Stimulated activated CD8-positive, alpha-beta memory T cell treated with anti-CD3 and anti-CD28 coated beads, Interleukin-15, amount 100 ng/mL, for 48 hours (primary cell): ENCODE measurements around the gene TUBB4A.
A peak's percentile ranks its signal among the peaks of the same experiment; 100 is the strongest.
"Not testable (repeated sequence)": the region's sequence is repeated elsewhere in the genome, so short reads cannot be mapped to it uniquely, and the experiment has no call there.

Source experiments
- DNase-seq, 2 donors: peaks; one replicate each; pipeline ENCODE4 v3.0.0-alpha.2; 2020; ENCODE audit warnings: low read depth in 2 of 2

The TUBB4A gene

GRCh38 chr19:6524311-6524710, 22.2 kb upstream of the TUBB4A start:
- DNase-seq = no peak

GRCh38 chr19:6522712-6523111, 20.6 kb upstream of the TUBB4A start:
- DNase-seq = no peak

DNA sequence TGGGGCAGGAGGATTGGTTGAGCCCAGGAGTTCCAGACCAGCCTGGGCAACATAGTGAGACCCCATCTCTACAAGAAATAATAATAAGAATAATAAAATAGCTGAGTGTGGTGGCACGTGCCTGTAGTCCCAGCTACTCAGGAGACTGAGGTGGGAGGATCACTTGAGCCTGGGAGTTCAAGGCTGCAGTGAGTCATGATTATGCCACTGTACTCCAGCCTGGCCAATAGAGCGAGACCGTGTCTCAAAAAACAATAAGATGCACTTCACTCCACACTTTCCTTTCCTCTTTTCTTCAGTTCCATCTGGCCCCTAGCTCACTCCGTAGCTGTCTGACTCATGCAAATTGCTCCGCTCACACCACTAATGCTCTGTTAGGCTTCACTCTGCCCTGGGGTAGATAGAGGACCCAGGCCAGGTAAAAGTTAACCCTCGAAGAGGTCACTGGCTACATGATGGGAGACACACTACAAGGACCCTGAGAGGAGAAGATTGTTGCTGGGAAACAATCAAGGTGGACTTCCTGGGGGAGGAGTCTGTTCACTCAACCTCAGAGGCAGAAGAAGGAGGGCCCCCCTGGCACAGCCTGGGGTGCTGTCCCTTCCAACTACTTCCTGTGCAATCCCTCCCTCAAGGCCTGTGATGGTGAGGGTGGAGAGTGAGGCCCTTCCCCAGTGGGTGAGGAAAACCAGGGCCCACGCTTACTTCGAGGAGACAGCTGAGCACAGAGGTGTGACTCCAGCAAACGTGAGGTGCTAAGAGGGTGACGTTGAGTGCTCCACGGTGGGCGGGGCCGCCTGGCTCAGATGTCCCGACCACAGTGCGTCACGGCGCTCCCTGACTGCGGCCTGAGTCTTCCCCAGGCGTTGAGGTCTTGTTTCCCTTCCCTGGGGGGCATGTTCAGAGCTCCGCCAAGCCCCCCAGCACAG, 19.9 kb upstream of the TUBB4A start:
- peak; percentile 57 to 68 for DNase-seq

GRCh38 chr19:6519289-6519688, 17.2 kb upstream of the TUBB4A start:
- no peak for DNase-seq

DNA sequence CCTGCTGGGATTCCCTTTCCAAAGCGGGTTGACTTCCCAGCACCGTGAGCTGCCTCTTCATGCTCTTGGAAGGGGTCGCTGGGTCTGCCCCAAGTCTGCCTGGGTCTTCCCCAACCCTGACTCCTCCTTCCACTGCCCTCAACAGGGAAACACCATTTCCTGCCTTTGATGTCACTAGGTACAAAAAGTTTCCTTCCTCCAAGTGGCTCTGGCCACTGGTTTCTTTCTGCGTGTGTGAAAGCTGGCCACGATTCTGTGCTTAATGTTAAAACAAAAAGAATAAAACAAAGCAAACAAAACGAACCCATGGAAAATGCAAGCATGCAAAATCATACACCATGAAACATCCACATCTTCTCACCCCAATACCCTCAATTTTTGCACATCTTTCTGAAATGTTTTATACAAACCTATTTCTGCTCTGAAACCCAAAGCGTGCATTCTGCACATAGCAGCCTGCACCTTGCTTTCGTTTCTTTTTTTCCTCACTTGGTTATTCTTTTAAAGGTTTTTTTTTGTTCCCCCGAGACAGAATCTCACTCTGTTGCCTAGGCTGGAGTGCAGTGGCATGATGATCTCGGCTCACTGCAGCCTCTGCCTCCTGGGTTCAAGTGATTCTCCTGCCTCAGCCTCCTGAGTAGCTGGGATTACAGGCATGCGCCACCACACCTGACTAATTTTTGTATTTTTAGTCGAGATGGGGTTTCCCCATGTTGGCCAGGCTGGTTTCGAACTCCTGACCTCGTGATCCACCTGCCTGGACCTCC, 16.2 kb upstream of the TUBB4A start:
- no peak for DNase-seq

GRCh38 chr19:6516659-6517291, 14.7 kb upstream of the TUBB4A start:
- peak; percentile 84 to 87 for DNase-seq

DNA sequence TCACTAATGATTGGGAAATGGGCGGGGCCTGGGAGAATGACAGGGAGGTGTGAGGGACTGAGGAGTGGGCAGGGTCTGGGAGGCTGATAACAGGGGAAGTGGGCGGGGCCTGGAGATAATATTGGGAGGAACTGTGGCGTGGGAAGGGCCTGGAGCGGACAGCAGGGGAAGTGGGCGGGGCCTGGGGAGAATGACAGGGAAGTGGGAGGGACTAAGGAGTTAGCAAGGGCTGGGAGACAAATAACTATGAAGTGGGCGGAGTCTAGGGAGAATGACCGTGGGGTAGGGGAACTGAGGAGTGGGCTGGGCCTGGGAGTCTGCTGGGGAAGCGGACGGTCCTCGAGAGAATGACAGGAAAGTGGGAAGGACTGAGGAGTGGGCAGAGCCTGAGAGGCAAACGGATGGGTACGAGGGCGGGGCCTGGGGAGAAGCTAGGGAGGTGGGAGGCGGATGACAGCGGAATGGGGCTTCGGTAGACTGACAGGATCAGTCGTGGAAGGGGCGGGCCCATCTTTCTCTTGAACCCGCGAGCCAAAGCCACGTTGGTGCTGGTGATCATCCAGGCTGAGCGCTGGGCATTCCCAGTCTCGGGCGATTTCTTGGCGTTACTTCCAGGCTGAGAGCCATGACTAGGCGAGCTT, 14.0 kb upstream of the TUBB4A start:
- DNase-seq = peak in 1 of 2 donors; percentile 70

DNA sequence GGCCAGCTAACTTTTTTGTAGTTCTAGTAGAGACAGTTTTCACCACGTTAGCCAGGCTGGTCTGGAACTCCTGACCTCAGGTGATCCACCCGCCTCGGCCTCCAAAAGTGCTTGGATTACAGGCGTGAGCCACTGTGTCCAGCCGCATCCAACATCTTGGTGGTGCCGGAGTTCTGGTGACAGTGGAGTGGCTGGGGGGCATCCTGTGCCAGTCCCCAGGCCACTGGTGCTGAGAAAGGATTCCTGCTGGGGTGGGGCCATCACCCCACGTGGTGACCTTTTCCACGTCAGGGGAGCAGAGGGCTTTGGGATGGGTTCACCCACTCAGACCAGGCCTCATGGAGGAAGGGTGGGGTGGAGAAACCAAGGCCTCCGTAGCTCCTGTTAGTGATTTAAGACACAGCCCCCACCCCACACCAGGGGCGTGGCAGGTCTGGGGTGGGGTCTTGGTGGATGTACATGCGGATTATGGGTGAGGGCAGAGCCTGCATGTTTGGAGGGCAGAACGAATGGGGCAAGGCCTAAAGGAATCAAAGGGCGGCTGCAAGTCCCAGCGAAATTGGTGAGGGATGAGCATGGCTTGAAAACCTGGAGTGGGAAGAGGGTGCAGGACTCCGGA, 12.9 kb upstream of the TUBB4A start:
- DNase-seq = no peak

- DNase-seq = no peak
These were observed 12.0 kb upstream of the TUBB4A start for GRCh38 chr19:6514089-6514488.

DNA sequence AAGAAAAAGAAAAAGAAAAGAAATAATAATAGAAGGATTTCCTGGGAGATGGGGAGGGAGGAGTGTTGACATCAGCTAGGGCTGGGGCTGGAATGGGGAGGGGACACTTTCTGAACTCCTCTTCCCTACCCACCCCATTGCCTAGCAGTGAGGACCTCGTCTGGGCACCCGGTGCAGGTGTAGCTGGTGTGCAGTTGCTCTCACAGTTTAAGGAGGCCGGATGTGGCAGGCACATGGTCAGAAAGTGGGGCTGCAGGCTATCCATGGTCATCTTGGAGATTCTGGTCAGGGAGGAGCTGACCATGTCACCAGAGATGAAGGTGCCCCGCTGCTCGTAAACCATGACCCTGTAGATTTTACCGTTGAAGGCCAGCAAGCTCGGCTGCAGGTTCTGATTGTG, 8.5 kb upstream of the TUBB4A start:
- no peak for DNase-seq

GRCh38 chr19:6509118-6509971, 7.2 kb upstream of the TUBB4A start:
- DNase-seq = no peak

GRCh38 chr19:6508028-6508771, 6.1 kb upstream of the TUBB4A start:
- not testable (repeated sequence) for DNase-seq

DNA sequence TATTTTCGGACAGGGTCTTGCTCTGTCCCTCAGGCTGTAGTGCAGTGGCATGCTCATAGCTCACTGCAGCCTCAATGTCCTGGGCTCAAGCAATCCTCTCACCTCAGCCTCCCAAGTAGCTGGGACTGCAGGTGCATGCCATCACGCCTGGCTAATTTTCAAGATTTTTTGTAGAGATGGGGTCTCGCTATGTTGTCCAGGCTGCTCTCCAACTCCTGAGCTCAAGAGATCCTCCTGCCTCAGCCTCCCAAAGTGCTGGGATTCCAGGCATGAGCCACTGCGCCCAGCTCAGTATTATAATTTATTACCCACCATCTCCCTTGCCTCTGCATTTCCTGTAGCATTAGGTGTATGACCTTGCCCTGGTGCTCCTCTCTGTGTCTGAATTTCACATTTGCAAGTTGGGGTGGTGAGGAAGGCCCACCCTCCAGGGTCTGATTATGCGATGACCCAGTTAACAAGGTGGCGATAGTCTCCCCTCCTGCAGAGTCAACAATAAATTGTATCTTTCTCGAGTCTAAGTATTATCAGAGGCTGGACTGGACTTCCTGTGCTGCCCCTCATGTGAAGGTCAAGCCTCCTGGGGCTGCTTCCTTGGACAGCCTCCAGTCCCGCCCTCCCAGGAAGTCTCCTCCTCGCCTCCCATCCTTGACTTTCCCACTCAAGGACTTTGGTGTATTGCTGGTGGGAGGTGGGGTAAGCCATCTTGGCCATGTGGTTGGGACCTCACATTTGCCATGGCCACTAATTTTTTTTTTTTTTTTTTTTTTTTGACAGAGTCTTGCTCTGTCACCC, 1.5 kb upstream of the TUBB4A start:
- no peak for DNase-seq

- no peak for DNase-seq
These were observed 1.0 kb downstream of the TUBB4A start for GRCh38 chr19:6500837-6501739.

DNA sequence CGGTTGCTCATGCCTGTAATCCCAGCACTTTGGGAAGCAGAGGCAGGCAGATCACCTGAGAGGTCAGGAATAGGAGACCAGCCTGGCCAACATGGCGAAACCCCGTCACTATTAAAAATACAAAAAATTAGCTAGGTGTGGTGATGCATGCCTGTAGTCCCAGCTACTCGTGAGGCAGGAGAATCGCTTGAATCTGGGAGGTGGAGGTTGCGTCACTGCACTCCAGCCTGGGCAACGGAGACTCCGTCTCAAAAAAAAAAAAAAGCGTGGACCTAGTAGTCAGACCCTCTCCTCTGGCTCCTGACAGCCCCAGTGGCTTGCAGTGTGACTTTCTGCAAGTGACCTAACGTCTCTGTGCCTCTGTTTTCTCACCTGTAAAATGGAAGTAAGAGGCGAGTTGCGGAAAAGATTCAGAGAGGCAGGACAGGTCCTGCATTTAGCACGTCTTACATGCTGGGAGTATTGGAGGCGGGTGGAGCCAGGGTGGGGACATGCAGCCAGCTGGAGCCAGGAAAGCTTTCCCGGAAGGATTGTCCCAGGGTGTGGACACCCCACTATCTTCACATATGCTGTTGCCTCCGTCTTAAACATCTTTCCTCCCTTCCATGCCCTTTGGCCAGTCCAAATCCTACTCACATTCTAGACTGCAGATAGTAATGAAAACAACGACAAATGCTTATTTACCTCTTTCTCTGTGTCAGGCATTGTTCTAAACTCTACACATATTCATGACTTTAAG, 2.9 kb downstream of the TUBB4A start:
- DNase-seq = no peak

DNA sequence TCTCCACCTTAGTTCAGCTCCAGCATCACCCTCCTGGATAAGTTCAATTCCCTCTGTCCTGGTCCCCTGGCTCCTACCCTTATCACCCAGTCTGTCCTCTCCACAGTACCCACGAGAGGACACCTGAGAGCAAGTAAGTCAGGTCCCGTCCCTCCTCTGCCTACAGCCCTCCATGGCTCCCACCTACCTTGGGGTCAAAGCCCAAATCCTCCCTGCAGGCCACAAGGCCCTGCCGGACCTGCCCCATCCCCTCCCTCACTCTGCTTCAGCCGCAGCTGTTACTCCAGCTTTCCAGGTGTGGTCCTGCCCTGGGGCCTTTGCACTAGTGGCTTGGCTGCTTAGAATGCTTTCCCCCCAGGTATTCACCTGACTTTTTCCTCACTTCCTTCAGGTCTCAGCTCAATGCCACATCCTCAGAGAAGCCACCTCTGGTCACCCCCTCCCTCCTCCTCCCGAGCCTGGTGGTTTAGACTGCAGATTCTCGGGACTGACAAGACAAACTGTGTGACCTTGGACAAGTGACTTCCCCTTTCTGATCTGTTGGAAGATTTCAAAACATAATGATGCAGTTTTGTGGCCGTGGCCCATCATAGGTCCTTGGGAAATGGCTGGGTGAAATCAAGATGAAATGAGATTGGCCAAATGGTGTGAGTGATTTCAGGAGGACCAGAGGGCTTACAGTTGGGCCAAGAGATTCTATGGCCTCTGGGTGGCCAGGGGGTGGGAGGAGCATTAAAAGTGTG, 3.6 kb downstream of the TUBB4A start:
- DNase-seq = no peak
